Measurements from ENCODE around the gene KDM4B. TPM values are rescaled to one million over a fixed set of nuclear protein-coding genes. Genes with fewer than 3 reads are reported as not detected.

Gene KDM4B
- total and polyA plus RNA-seq, 2 of the 8 experiments (the other 6 are each of a cell fraction or from before 2014, with no cell fraction given) = 12.0 to 31.9 TPM

DNA sequence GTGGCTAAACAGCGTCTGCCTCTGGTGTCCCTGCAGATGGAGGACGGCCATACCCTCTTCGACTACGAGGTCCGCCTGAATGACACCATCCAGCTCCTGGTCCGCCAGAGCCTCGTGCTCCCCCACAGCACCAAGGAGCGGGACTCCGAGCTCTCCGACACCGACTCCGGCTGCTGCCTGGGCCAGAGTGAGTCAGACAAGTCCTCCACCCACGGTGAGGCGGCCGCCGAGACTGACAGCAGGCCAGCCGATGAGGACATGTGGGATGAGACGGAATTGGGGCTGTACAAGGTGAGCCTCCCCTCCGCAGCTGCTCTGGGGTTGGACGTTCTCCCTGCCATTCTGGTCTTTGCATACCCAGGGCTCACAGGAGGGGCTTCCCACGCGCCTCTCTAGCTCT, 39.7 kb upstream of the KDM4B start:
- peaks cover 2 to 31% (median 22%) of the 10 kb centered on the region in 4 experiments; a peak in 6 of 8 replicates for H3K36me3 ChIP-seq (ENCODE audit: control insufficient read depth in 2 of 4, insufficient read depth in 4 of 4, low read length in 3 of 4)
- no peak overlapping the region for H2AFZ ChIP-seq (ENCODE audit: low read length)
- peaks cover 4% of the 10 kb centered on the region for H3K79me1 ChIP-seq (ENCODE audit: low read depth, low read length)
- no peak overlapping the region for H3K27ac ChIP-seq (ENCODE audit: low read depth, low read length)
- POLR2A ChIA-PET (ENCODE audit: partially characterized antibody) = interaction anchor here (0.7 to 1.0 kb wide), 3 partner anchors 11 to 160 kb away, joined by 3 to 5 read pairs (median 3); no protein-coding TSS in a partner anchor
- no peak overlapping the region for H3K9ac ChIP-seq (replicated peaks in 1 of 4; ENCODE audit: extremely low read depth in 1 of 4, low read depth in 3 of 4, low read length in 3 of 4)
- H2BK12ac ChIP-seq (ENCODE audit: low read depth, low read length) = no peak overlapping the region
- H3K4me1 ChIP-seq (replicated peaks in 1 of 4; ENCODE audit: control insufficient read depth in 3 of 4, insufficient read depth in 4 of 4, low read length in 3 of 4) = peaks cover 0 to 10% (median 4%) of the 10 kb centered on the region in 4 experiments; a peak in 3 of 7 replicates
- no peak overlapping the region for H3K14ac ChIP-seq (ENCODE audit: insufficient read length)
- H2BK120ac ChIP-seq (replicated peaks; ENCODE audit: low read depth, low read length) = no peak overlapping the region
- no peak overlapping the region for H4K91ac ChIP-seq (replicated peaks; ENCODE audit: insufficient read length, low read length)
- H4K5ac ChIP-seq (ENCODE audit: insufficient read length, low read depth, low read length) = no peak overlapping the region
- H3K27me3 ChIP-seq (replicated peaks in 1 of 4; ENCODE audit: control insufficient read depth in 3 of 4, extremely low read depth in 1 of 4, insufficient read depth in 3 of 4, low read length in 3 of 4) = no peaks in the 10 kb centered on the region
- FAIRE-seq (no peak), DNase-seq (ENCODE audit: low read depth in 1 of 2, low spot score in 2 of 2) (no peak)
- CTCF ChIA-PET (ENCODE audit: partially characterized antibody) = interaction anchor here (0.6 to 7.9 kb wide), 15 partner anchors 9 to 123 kb away, joined by 3 to 51 read pairs (median 5); no protein-coding TSS in a partner anchor
- no peak overlapping the region for H3K4me3 ChIP-seq (ENCODE audit: extremely low read depth in 1 of 4, insufficient read depth in 2 of 4, low read depth in 3 of 4, low read length in 4 of 4)
- TF ChIP-seq RBBP5 (IDR thresholded peaks at IDR 0.05; ENCODE audit: borderline replicate concordance, low read depth, low read length) = no peak
- H3K9me3 ChIP-seq (ENCODE audit: insufficient read depth in 2 of 2, low read depth in 1 of 2, low read length in 1 of 2) = no peaks in the 10 kb centered on the region
- no peak overlapping the region for H2AK5ac ChIP-seq (ENCODE audit: low read depth, low read length)
- no peak overlapping the region for H3K23ac ChIP-seq (ENCODE audit: insufficient read length)
- no peak overlapping the region for H3K4ac ChIP-seq (replicated peaks; ENCODE audit: insufficient read length, low read depth, low read length)
- WGBS, 2 experiments (ENCODE audit: extremely low coverage in 1 of 2, insufficient coverage in 1 of 2, insufficient read length in 1 of 2, insufficient replicate concordance in 2 of 2, low coverage in 1 of 2, low lambda C conversion rate in 2 of 2, missing lambda C conversion rate in 1 of 2) = 93% methylated on average over 21 of the region's 22 CpGs; no CpG with 5 or more reads in 1 of the 2 experiments
- peaks cover 0 to 26% of the 10 kb centered on the region in 2 experiments; a peak in 2 of 4 replicates for H3K79me2 ChIP-seq (ENCODE audit: control insufficient read depth in 1 of 2, insufficient read depth in 2 of 2, low read length in 2 of 2)
- H2BK5ac ChIP-seq (ENCODE audit: low read depth, low read length) = no peak overlapping the region
- no peak overlapping the region for H2BK20ac ChIP-seq (ENCODE audit: low read length)
- H4K8ac ChIP-seq (ENCODE audit: extremely low read depth, insufficient read depth, low read length) = no peak overlapping the region
- H3K18ac ChIP-seq (ENCODE audit: extremely low read depth, low read length) = no peak overlapping the region; the same call in 1 of the 2 replicates
- no peak overlapping the region for H3K56ac ChIP-seq (replicated peaks; ENCODE audit: insufficient read length, low read depth, low read length)
- H2BK15ac ChIP-seq (ENCODE audit: low read length) = no peak overlapping the region
- no peak overlapping the region for H3K4me2 ChIP-seq (ENCODE audit: insufficient read depth in 1 of 2, low read depth in 2 of 2, low read length in 2 of 2)
- no peaks in the 10 kb centered on the region for H3K23me2 ChIP-seq (ENCODE audit: low read depth, low read length)
- peaks cover 16% of the 10 kb centered on the region in 2 experiments for H4K20me1 ChIP-seq (replicated peaks in 1 of 2; ENCODE audit: control insufficient read depth in 1 of 2, insufficient read depth in 2 of 2, low read length in 2 of 2)
